GM18867 (cell line): ENCODE results near the gene EDC4.

Experiments
- ATAC-seq: cut with Tn5 transposase; IDR thresholded peaks from one replicate; pipeline ENCODE4 v1.9.1; 2021; ENCODE audit warnings: mild to moderate bottlenecking, moderate library complexity; ENCODE audit not compliant: unreplicated experiment

The EDC4 gene

GRCh38 chr16:67873435-67874370 lies 851 bp downstream of the EDC4 start:
- ATAC-seq: no peak

GRCh38 chr16:67874372-67874771 lies 1.5 kb downstream of the EDC4 start:
- ATAC-seq: no peak

GRCh38 chr16:67877064-67877463 lies 4.2 kb downstream of the EDC4 start:
- ATAC-seq: no peak

- ATAC-seq: no peak
Measured at GRCh38 chr16:67878232-67878631, 5.4 kb downstream of the EDC4 start.

GRCh38 chr16:67878846-67879245 lies 6.0 kb downstream of the EDC4 start:
- ATAC-seq: no peak

- ATAC-seq: no peak
Measured at GRCh38 chr16:67879462-67879861, 6.6 kb downstream of the EDC4 start.

GRCh38 chr16:67879936-67880335 lies 7.1 kb downstream of the EDC4 start:
- no peak for ATAC-seq

- no peak for ATAC-seq
Measured at GRCh38 chr16:67880584-67880983, 7.7 kb downstream of the EDC4 start.

GRCh38 chr16:67881621-67882161 lies 8.8 kb downstream of the EDC4 start:
- ATAC-seq: no peak

- no peak for ATAC-seq
Measured at GRCh38 chr16:67882374-67883145, 9.7 kb downstream of the EDC4 start.

GRCh38 chr16:67883146-67883871 lies 10.5 kb downstream of the EDC4 start:
- ATAC-seq: no peak

GRCh38 chr16:67883872-67884261 lies 11.0 kb downstream of the EDC4 start:
- no peak for ATAC-seq

- no peak for ATAC-seq
Measured at GRCh38 chr16:67884684-67885083, 11.8 kb downstream of the EDC4 start, which contains the start of gene NRN1L. Gene NRN1L, plus strand, starts transcription at chr16:67884885. Its CDS starts 19 bp downstream, at chr16:67884904.

- ATAC-seq: no peak
Measured at GRCh38 chr16:67885545-67885944, 12.7 kb downstream of the EDC4 start.

- ATAC-seq: no peak
Measured at GRCh38 chr16:67885976-67886375, 13.1 kb downstream of the EDC4 start.

- ATAC-seq: no peak
Measured at GRCh38 chr16:67886387-67886786, 13.5 kb downstream of the EDC4 start.

GRCh38 chr16:67888331-67888730 lies 15.5 kb downstream of the EDC4 start:
- no peak for ATAC-seq

- no peak for ATAC-seq
Measured at GRCh38 chr16:67892375-67892774, 19.5 kb downstream of the EDC4 start.

- ATAC-seq: peak; percentile 81
Measured at GRCh38 chr16:67892899-67893742, 20.3 kb downstream of the EDC4 start, which contains the start of gene PSKH1. Gene PSKH1, plus strand, starts transcription at chr16:67893254. Its CDS starts 15,496 bp downstream, at chr16:67908750.
